K562 (cell line): ENCODE measurements around the gene IL17A. TPM values are rescaled to one million over a fixed set of nuclear protein-coding genes. Genes with fewer than 3 reads are reported as not detected.

Experiments used
- ETV5 ChIP-seq: sonication (generic); formaldehyde crosslinking; IDR thresholded peaks from 2 replicates; pipeline ENCODE4 v1.4.0; 2020; ENCODE audit warnings: low read depth, mild to moderate bottlenecking, missing genetic modification reagents
- HNRNPK ChIP-seq: fragments of 200-400 bp; formaldehyde crosslinking; IDR thresholded peaks from one replicate; pipeline ENCODE4 v1.6.1; 2018; ENCODE audit warnings: mild to moderate bottlenecking, low read depth, low read length; ENCODE audit not compliant: poor library complexity, severe bottlenecking
- PRPF4 ChIP-seq: fragments of 200-400 bp; formaldehyde crosslinking; IDR thresholded peaks from one replicate; pipeline ENCODE4 v1.6.1; 2017; ENCODE audit warnings: low read length, low read depth, mild to moderate bottlenecking; ENCODE audit not compliant: insufficient read depth, poor library complexity, severe bottlenecking
- RBM34 ChIP-seq: fragments of 200-400 bp; formaldehyde crosslinking; IDR thresholded peaks from 2 replicates; pipeline ENCODE4 v1.6.1; 2018; ENCODE audit warnings: low read length, borderline replicate concordance; ENCODE audit not compliant: insufficient read depth
- TAF9B ChIP-seq: fragments of 450-650 bp; IDR thresholded peaks from 2 replicates; pipeline ENCODE4 v1.6.1; 2018; ENCODE audit warnings: mild to moderate bottlenecking; ENCODE audit not compliant: partially characterized antibody
- ZEB2 ChIP-seq: fragments of 450-650 bp; IDR thresholded peaks from 2 replicates; pipeline ENCODE4 v1.6.1; 2016
- polyA plus RNA-seq, 8 experiments: library from polyadenylated mRNA; depleted of rRNA in 4 of 8; stranded (reverse) in 5 of 8; unstranded in 3 of 8; fragments of >200 nt; fragmentation: Nextera tagmentation in 2 of 8; fragmentation: Illumina TruSeq in 1 of 8; extraction: Ambion mirVana in 2 of 8; extraction: Trizol in 1 of 8; gene quantifications; 2 replicates each; pipeline versions ENCODE4 v1.2.1 to v1.2.3, GENCODE V29; 2011 to 2014; ENCODE audit warnings: inconsistent platforms in 1 of 8, missing spikeins in 1 of 8
- total RNA-seq, 7 experiments: library from RNA; depleted of rRNA in 6 of 7; stranded (reverse); fragments of >200 nt in 6 of 7; fragmentation: Illumina TruSeq in 2 of 7; extraction: Trizol in 2 of 7; gene quantifications; 2 replicates each; pipeline versions ENCODE4 v1.2.1 to v1.2.3, GENCODE V29; 2011 to 2021; ENCODE audit warnings: low replicate concordance in 1 of 7
- TF ChIP-seq, protein P1 (sequence below), 2 experiments: fragments of 450-650 bp in 1 of 2; sonication (generic) in 1 of 2; formaldehyde crosslinking in 1 of 2; IDR thresholded peaks; 2 replicates each; pipeline versions ENCODE4 v1.7.1 to v1.9.0; 2016 to 2022; ENCODE audit warnings: inconsistent platforms in 1 of 2, mild to moderate bottlenecking in 1 of 2, missing genetic modification reagents in 1 of 2

The IL17A gene
- total and polyA plus RNA-seq, 9 of the 15 experiments (the other 6 are each of a cell fraction or from before 2014, with no cell fraction given) = not detected

DNA sequence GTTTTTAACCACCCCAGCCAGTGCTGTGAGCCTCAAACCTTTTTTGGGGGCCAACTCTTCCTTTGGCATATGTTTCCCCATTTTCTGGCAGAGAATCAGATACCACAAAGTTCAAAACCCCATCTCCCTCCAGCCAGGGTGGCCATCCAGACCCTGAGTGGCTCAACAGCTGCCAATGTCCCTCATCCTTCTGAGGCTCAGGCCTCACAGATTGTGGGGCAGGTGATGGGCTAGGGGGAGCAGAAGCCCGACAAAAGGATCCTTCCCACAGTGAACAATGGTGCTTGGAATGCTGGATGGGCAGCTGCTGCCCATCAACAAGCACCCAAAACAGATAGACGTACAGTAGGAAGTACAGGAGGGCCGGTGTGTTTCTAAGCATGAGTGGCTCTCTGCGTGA lies 42.6 kb upstream of the IL17A start (continued):
- TF ChIP-seq, protein P1, sequence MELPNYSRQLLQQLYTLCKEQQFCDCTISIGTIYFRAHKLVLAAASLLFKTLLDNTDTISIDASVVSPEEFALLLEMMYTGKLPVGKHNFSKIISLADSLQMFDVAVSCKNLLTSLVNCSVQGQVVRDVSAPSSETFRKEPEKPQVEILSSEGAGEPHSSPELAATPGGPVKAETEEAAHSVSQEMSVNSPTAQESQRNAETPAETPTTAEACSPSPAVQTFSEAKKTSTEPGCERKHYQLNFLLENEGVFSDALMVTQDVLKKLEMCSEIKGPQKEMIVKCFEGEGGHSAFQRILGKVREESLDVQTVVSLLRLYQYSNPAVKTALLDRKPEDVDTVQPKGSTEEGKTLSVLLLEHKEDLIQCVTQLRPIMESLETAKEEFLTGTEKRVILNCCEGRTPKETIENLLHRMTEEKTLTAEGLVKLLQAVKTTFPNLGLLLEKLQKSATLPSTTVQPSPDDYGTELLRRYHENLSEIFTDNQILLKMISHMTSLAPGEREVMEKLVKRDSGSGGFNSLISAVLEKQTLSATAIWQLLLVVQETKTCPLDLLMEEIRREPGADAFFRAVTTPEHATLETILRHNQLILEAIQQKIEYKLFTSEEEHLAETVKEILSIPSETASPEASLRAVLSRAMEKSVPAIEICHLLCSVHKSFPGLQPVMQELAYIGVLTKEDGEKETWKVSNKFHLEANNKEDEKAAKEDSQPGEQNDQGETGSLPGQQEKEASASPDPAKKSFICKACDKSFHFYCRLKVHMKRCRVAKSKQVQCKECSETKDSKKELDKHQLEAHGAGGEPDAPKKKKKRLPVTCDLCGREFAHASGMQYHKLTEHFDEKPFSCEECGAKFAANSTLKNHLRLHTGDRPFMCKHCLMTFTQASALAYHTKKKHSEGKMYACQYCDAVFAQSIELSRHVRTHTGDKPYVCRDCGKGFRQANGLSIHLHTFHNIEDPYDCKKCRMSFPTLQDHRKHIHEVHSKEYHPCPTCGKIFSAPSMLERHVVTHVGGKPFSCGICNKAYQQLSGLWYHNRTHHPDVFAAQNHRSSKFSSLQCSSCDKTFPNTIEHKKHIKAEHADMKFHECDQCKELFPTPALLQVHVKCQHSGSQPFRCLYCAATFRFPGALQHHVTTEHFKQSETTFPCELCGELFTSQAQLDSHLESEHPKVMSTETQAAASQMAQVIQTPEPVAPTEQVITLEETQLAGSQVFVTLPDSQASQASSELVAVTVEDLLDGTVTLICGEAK (IDR thresholded peaks at IDR 0.05) = no peak
- TF ChIP-seq, protein P1 (CRISPR knock-in tag; IDR thresholded peaks at IDR 0.05) = no peak
- TF ChIP-seq RBM34 (no peak), TAF9B (no peak), PRPF4 (no peak), ETV5 (CRISPR knock-in tag) (no peak), ZEB2 (no peak), HNRNPK (no peak)
